ENCODE measurements around the gene UBAP1L. TPM values are rescaled to one million over a fixed set of nuclear protein-coding genes. Genes with fewer than 3 reads are reported as not detected.

Gene UBAP1L
- total RNA-seq, 1 experiment from 2014 or later: 1.7 TPM

- BruUV-seq (replicated peaks): no TSS peak
- Histone ChIP-seq H3K36me3 (ENCODE audit: control insufficient read depth, insufficient read depth, low read length) (no peaks in the 10 kb centered on the region), H3K27me3 (ENCODE audit: control insufficient read depth, insufficient read depth, low read length) (no peaks in the 10 kb centered on the region), H3K9me3 (ENCODE audit: control insufficient read depth, insufficient read depth, low read depth, low read length) (no peaks in the 10 kb centered on the region), H3K4me3 (ENCODE audit: low read depth in 2 of 2, low read length in 2 of 2) (no peak overlapping the region), H3K4me1 (ENCODE audit: control insufficient read depth, insufficient read depth, low read length) (peaks cover 13% of the 10 kb centered on the region), H3K27ac (ENCODE audit: low read length) (no peak overlapping the region)
- no peak for TF ChIP-seq TCF7L2 (IDR thresholded peaks at IDR 0.05; ENCODE audit: low read depth, low read length)
- no peak for TF ChIP-seq SIN3A (IDR thresholded peaks at IDR 0.05; ENCODE audit: borderline replicate concordance, insufficient read depth, low read depth, low read length)
- TF ChIP-seq REST (IDR thresholded peaks at IDR 0.05; ENCODE audit: insufficient read depth in 1 of 2, low read depth in 2 of 2, low read length in 1 of 2): no peak
- TF ChIP-seq POLR2AphosphoS5 (IDR thresholded peaks at IDR 0.05; ENCODE audit: low read depth, low read length): no peak
- TF ChIP-seq CTCF (IDR thresholded peaks at IDR 0.05): no peak
- in situ Hi-C loops (cut with HindIII; ENCODE audit: low pct_unique_long_range_greater_than_20kb, low sequenced_read_pairs): no loop called here
- CTCF ChIA-PET: no interaction called here
- no peak for ATAC-seq
- no peak for DNase-seq (ENCODE audit: low read depth, low spot score)
- intact Hi-C loops (cut with micrococcal nuclease; ENCODE audit: unreplicated experiment): no loop called here
- POLR2A ChIA-PET: interaction anchor here (0.6 kb wide), 1 partner anchor 278 kb away, joined by 3 read pairs; no protein-coding TSS in a partner anchor
These were observed 25.7 kb downstream of the UBAP1L start for GRCh38 chr15:65089206-65089824.

GRCh38 chr15:65088643-65089021, 26.4 kb downstream of the UBAP1L start:
- ATAC-seq (no peak), DNase-seq (ENCODE audit: low read depth, low spot score) (no peak)
- POLR2A ChIA-PET: no interaction called here
- BruUV-seq (replicated peaks): no TSS peak
- Histone ChIP-seq H3K9me3 (ENCODE audit: control insufficient read depth, insufficient read depth, low read depth, low read length) (no peaks in the 10 kb centered on the region), H3K27ac (ENCODE audit: low read length) (no peak overlapping the region), H3K36me3 (ENCODE audit: control insufficient read depth, insufficient read depth, low read length) (no peaks in the 10 kb centered on the region), H3K4me3 (ENCODE audit: low read depth in 2 of 2, low read length in 2 of 2) (no peak overlapping the region), H3K27me3 (ENCODE audit: control insufficient read depth, insufficient read depth, low read length) (no peaks in the 10 kb centered on the region), H3K4me1 (ENCODE audit: control insufficient read depth, insufficient read depth, low read length) (peaks cover 13% of the 10 kb centered on the region)
- in situ Hi-C loops (cut with HindIII; ENCODE audit: low pct_unique_long_range_greater_than_20kb, low sequenced_read_pairs): no loop called here
- TF ChIP-seq REST (IDR thresholded peaks at IDR 0.05; ENCODE audit: insufficient read depth in 1 of 2, low read depth in 2 of 2, low read length in 1 of 2): no peak
- TF ChIP-seq SIN3A (IDR thresholded peaks at IDR 0.05; ENCODE audit: borderline replicate concordance, insufficient read depth, low read depth, low read length): no peak
- TF ChIP-seq POLR2AphosphoS5 (IDR thresholded peaks at IDR 0.05; ENCODE audit: low read depth, low read length): no peak
- TF ChIP-seq TCF7L2 (IDR thresholded peaks at IDR 0.05; ENCODE audit: low read depth, low read length): no peak
- no peak for TF ChIP-seq CTCF (IDR thresholded peaks at IDR 0.05)
- intact Hi-C loops (cut with micrococcal nuclease; ENCODE audit: unreplicated experiment): no loop called here
- CTCF ChIA-PET: no interaction called here

All from Panc1 (cell line).